BLaER1 treated with 17β-estradiol and CSF1 and Interleukin-3, amounts not matched to agents 10 nM and 100 nM (cell line): ENCODE data around the gene SCFD2.

Source experiments
- H3K27ac ChIP-seq, 11 experiments: shearing (Covaris generic); formaldehyde crosslinking; 2 replicates each; pipeline ENCODE4 v1.8.1; 2022
- H3K27me3 ChIP-seq, 11 experiments: shearing (Covaris generic); formaldehyde crosslinking; 2 replicates each; pipeline ENCODE4 v1.8.1; 2022
- H3K36me3 ChIP-seq, 11 experiments: shearing (Covaris generic); formaldehyde crosslinking; 2 replicates each; pipeline ENCODE4 v1.8.1; 2022
- H3K4me1 ChIP-seq, 10 experiments: shearing (Covaris generic); formaldehyde crosslinking; 2 replicates each; pipeline ENCODE4 v1.8.1; 2022
- H3K4me2 ChIP-seq, 11 experiments: shearing (Covaris generic); formaldehyde crosslinking; 2 replicates each; pipeline ENCODE4 v1.8.1; 2022
- H3K4me3 ChIP-seq, 10 experiments: shearing (Covaris generic); formaldehyde crosslinking; 2 replicates each; pipeline ENCODE4 v1.8.1; 2022
- H3K9ac ChIP-seq, 11 experiments: shearing (Covaris generic); formaldehyde crosslinking; 2 replicates each; pipeline ENCODE4 v1.8.1; 2022
- H3K9me3 ChIP-seq, 11 experiments: shearing (Covaris generic); formaldehyde crosslinking; replicated peaks in 1 of 11; 2 replicates each; pipeline ENCODE4 v1.8.1; 2022
- H4K20me1 ChIP-seq, 11 experiments: shearing (Covaris generic); formaldehyde crosslinking; 2 replicates each; pipeline ENCODE4 v1.8.1; 2022
- Cebpa-rat ChIP-seq, 11 experiments: shearing (Covaris generic); IDR thresholded peaks; 2 replicates each; pipeline ENCODE4 v1.8.1; 2022

SCFD2 gene

DNA sequence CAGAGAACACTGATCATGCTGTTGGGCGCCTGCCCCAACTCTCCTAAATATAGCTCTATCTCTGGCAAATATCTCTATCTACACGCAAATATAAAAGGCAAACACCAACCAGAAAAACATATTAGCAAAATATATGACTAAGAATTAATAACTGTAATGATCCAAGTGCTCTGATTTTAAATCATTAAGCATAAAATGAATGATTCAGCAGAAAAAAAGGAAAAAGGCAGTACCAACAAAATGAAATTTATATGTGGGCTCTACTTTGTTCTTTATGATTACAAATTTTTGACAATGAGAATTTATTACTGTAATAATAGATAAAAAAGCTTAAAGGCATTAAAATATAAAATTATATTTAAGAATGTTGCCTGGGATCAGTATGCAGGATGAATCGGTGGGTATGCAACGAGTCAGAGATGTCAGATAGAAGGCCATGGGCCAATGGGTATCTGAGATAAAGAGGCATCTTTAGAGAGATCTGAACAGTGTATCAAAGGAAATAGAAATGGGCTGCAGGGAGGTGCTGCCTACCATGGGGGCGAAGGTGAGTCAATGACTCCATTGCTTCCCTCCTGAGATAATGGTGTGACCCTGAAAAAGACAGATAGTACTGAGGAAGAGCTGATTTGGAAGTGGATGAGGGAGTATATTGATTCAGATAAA is 234.8 kb downstream of the SCFD2 start:
- Histone ChIP-seq H3K27ac (no peak overlapping the region), H3K27me3 (no peaks in the 10 kb centered on the region), H4K20me1 (no peaks in the 10 kb centered on the region), H3K36me3 (peaks cover 0 to 13% (median 0%) of the 10 kb centered on the region in 11 experiments; a peak in 3 of 22 replicates), H3K4me3 (no peak overlapping the region), H3K4me2 (no peak overlapping the region), H3K4me1 (no peaks in the 10 kb centered on the region), H3K9me3 (no peaks in the 10 kb centered on the region; a peak in 1 of 22 replicates), H3K9ac (no peak overlapping the region)
- no peak for TF ChIP-seq Cebpa-rat (IDR thresholded peaks at IDR 0.05)

DNA sequence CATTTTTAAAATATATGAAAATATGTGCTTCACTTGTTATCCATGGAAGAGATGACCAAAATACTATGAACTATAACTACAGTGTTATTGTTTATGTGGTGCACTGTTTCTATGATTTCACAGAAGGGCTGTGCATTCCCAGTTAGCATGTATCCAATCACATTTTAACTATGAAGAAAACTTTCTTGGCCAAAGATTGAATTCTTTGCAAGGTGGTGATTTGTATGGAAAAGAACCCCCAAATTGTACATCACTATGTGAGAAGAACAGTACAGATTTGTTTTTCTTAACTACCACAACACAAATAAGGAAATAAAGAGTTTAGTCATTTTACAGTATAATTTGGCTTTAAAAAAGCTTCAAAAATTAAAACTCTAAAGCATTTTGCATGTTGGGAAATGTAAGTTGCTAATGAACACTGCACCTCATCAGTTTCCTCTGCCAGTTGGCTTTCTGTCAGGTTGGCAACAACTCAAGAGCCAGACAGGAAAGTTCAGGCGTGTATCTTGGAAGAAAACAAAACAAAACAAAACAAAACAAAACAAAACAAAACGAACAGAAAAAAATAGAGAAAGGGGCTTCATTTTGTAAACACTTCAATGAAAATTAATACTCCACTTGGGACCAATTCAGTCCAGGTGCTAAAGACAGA is 237.0 kb downstream of the SCFD2 start:
- H3K9ac ChIP-seq, result no peak overlapping the region
- H3K27ac ChIP-seq, result no peak overlapping the region
- no peaks in the 10 kb centered on the region for H3K27me3 ChIP-seq
- no peak overlapping the region for H3K4me3 ChIP-seq
- no peak for TF ChIP-seq Cebpa-rat (IDR thresholded peaks at IDR 0.05)
- H3K4me1 ChIP-seq, result no peaks in the 10 kb centered on the region
- H4K20me1 ChIP-seq, result no peaks in the 10 kb centered on the region
- peaks cover 0 to 13% (median 0%) of the 10 kb centered on the region in 11 experiments; a peak in 2 of 22 replicates for H3K36me3 ChIP-seq
- H3K9me3 ChIP-seq, result no peaks in the 10 kb centered on the region; a peak in 1 of 22 replicates
- H3K4me2 ChIP-seq, result no peak overlapping the region

DNA sequence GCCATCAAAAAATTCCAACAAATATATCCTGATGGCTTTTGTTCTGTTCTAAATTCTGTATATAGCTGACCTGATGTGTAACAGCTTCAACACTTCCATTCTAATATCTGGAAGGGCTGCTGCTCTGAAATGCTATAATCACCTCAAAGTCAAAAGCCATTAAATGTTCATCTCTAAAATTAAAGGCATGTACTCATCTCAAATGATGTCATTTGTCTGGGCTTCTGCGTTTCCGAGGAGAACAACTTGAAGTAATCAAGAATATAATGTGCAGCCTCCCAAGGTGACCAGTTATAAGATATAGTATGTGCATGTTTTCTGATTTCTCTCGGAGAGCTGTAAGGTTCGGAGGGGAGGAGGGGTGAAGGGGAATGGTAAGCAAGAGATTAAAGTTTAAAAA is 237.6 kb downstream of the SCFD2 start:
- Histone ChIP-seq H3K27ac (no peak overlapping the region), H3K4me2 (no peak overlapping the region), H3K9me3 (no peaks in the 10 kb centered on the region), H3K9ac (no peak overlapping the region), H3K4me1 (no peaks in the 10 kb centered on the region), H3K36me3 (peaks cover 0 to 13% (median 3%) of the 10 kb centered on the region in 11 experiments; a peak in 2 of 22 replicates), H4K20me1 (no peaks in the 10 kb centered on the region), H3K27me3 (no peaks in the 10 kb centered on the region), H3K4me3 (no peak overlapping the region)
- TF ChIP-seq Cebpa-rat (IDR thresholded peaks at IDR 0.05), result no peak

DNA sequence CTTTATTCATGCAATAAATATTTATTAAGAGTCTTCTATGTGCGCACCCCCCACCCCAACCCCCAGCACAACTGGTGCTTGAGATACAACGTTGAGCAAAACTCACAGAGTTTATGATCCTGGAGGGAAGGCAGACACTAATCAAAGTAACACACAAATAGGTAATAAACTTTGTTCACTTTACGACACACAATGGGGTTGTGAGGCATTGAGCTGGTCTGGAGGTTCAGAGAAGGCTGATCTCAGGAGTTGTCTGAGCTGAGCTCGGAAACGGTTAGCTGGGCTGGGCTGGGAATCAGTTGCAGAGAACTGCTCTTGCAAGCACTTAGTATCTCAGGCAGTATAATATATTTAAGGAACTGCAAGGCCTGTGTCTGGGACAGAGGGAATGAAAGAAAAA is 238.5 kb downstream of the SCFD2 start:
- Histone ChIP-seq H3K4me1 (no peaks in the 10 kb centered on the region), H4K20me1 (no peaks in the 10 kb centered on the region), H3K9ac (no peak overlapping the region), H3K9me3 (no peaks in the 10 kb centered on the region), H3K4me2 (no peak overlapping the region), H3K27ac (no peak overlapping the region), H3K27me3 (no peaks in the 10 kb centered on the region), H3K4me3 (no peak overlapping the region), H3K36me3 (peaks cover 0 to 13% (median 3%) of the 10 kb centered on the region in 11 experiments; a peak in 2 of 22 replicates)
- TF ChIP-seq Cebpa-rat (IDR thresholded peaks at IDR 0.05), result no peak

DNA sequence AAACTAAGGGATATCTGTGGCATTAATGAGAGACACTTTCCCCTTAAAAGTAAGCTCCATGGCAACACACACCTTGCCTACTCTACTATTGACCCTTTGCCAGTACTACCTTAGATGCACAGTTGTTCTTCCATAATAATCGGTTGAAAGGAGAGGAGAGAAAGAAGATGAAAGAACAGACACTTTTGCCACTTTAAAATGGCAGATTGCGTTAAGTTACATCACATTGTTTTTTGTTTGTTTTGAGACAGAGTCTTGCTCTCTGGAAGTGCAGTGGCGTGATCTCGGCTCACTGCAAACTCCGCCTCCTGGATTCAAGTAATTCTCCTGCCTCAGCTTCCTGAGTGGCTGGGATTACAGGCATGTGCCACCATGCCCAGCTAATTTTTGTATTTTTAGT is 239.8 kb downstream of the SCFD2 start:
- no peaks in the 10 kb centered on the region for H4K20me1 ChIP-seq
- H3K9ac ChIP-seq, result no peak overlapping the region
- no peaks in the 10 kb centered on the region for H3K9me3 ChIP-seq
- peaks cover 0 to 9% (median 0%) of the 10 kb centered on the region in 11 experiments; a peak in 2 of 22 replicates for H3K36me3 ChIP-seq
- no peak for TF ChIP-seq Cebpa-rat (IDR thresholded peaks at IDR 0.05)
- H3K27ac ChIP-seq, result no peak overlapping the region
- no peak overlapping the region for H3K4me2 ChIP-seq
- H3K27me3 ChIP-seq, result no peaks in the 10 kb centered on the region
- no peak overlapping the region for H3K4me3 ChIP-seq
- H3K4me1 ChIP-seq, result no peaks in the 10 kb centered on the region

DNA sequence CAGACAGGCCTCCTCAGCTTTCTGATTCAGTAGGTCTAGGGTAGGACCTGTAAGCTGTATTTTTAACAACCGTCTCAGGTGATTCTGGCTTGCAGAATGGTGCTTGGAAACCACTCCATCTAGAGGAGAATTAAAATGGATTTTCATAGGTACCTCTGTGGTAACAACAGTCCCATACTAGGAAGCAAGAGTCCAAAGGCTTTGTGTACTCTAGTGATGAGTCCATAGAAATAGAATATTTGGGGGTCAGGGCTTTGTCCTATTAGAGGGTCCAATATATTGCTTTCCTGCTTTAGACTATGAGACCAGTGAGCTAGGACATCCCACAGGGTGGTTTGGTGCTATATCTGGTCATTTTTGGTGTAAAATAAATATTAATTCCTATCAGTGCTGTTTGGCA is 242.0 kb downstream of the SCFD2 start:
- Histone ChIP-seq H3K9me3 (no peaks in the 10 kb centered on the region), H3K9ac (no peak overlapping the region), H3K27me3 (no peaks in the 10 kb centered on the region), H3K4me2 (no peak overlapping the region), H3K27ac (no peak overlapping the region), H3K4me3 (no peak overlapping the region), H4K20me1 (no peaks in the 10 kb centered on the region), H3K36me3 (peaks cover 0 to 5% (median 0%) of the 10 kb centered on the region in 11 experiments; a peak in 2 of 22 replicates), H3K4me1 (no peaks in the 10 kb centered on the region)
- no peak for TF ChIP-seq Cebpa-rat (IDR thresholded peaks at IDR 0.05)

DNA sequence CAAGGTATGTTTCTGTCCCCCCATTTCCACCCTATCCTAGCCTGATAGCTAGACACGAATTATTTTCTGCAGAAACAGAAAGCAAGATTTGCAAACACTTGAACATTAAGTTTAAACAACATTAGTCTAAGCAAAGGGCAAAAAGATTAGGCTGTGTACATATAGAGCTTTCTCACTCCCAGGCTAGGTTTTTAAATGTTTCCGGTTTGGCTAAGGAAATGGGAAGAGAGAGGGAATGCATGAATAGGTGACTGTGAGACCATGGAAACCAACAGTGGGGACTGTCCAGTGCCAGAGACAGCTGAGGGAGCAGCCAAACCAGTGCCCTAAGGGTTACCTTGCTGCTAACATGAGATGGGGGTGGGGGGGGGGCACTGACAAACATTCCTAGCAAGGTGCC is 242.7 kb downstream of the SCFD2 start:
- no peak for TF ChIP-seq Cebpa-rat (IDR thresholded peaks at IDR 0.05)
- Histone ChIP-seq H3K4me1 (no peaks in the 10 kb centered on the region), H3K36me3 (peaks cover 0 to 5% (median 0%) of the 10 kb centered on the region in 11 experiments; a peak in 1 of 22 replicates), H3K4me3 (no peak overlapping the region), H3K9ac (no peak overlapping the region), H3K4me2 (no peak overlapping the region), H3K27me3 (no peaks in the 10 kb centered on the region), H3K9me3 (no peaks in the 10 kb centered on the region), H4K20me1 (no peaks in the 10 kb centered on the region), H3K27ac (no peak overlapping the region)

DNA sequence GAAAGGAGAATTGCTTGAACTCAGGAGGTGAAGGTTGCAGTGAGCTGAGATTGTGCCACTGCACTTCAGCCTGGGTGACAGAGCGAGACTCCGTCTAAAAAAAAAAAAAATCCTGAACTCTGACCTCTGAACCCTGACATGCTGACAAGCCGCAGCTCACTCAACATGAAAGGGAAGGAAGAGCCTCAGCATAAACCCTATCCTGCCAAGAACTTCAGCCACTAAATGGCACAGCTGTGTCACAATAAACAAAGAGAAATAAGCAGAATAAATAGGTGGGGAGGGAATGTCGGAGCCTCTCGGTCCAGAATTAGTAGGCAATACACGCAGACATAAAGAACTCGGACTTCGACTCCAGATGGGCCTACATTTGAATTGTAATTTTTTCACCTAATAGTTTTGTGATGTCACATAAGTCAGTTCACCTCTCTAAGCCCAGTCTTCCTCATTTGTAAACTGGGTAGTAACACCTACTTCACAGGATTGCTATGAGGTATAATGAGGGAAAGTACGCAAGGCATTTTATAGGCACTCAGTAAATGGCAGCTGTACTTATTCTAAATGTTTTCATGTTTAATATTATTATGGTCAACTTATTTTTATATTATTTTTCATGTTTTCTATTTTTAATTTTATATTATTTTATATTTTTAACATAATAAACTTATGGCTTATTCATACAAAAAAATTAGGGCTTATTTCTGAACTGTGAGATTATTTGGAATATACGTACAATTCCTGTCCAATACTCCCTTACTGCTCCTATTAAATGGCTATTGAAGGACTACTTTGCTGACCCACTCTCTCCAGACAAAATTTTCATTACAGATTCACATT is 243.4 kb downstream of the SCFD2 start:
- H4K20me1 ChIP-seq, result no peaks in the 10 kb centered on the region
- no peak for TF ChIP-seq Cebpa-rat (IDR thresholded peaks at IDR 0.05)
- H3K4me2 ChIP-seq, result no peak overlapping the region
- no peaks in the 10 kb centered on the region for H3K4me1 ChIP-seq
- H3K36me3 ChIP-seq, result peaks cover 0 to 5% (median 0%) of the 10 kb centered on the region in 11 experiments; a peak in 1 of 22 replicates
- H3K27ac ChIP-seq, result no peak overlapping the region
- H3K9me3 ChIP-seq, result no peaks in the 10 kb centered on the region
- no peaks in the 10 kb centered on the region for H3K27me3 ChIP-seq
- H3K9ac ChIP-seq, result no peak overlapping the region
- no peak overlapping the region for H3K4me3 ChIP-seq

DNA sequence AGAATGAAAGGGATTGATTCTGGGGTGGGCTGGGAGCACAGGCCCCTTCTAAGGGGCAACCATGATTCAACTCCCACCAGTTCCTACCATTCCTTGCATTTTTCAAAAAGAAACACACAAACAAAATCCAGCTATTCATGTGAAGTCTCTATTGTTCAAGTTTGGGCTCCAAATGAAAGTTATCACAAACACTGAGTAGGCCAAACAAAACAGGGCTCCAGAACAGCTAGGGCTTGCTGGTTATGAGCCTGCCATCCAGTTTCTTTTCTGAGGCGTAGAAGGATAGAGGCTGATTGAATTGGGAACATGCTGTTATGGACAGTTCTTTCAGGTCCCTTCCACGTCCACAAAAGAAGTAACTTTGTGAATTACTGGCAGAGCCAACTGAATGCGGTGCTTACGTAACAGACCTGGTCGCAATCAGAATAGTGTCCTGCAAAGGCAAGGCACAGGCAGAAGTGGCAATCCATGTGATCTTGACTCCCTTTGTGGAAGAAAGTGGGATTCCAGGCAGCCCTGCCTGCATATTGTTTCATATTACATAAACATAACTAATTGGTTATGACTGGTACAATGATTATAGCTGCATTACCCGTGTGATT is 244.5 kb downstream of the SCFD2 start:
- no peaks in the 10 kb centered on the region for H4K20me1 ChIP-seq
- H3K4me1 ChIP-seq, result no peaks in the 10 kb centered on the region
- H3K9ac ChIP-seq, result no peak overlapping the region
- no peak overlapping the region for H3K4me3 ChIP-seq
- H3K27ac ChIP-seq, result no peak overlapping the region
- TF ChIP-seq Cebpa-rat (IDR thresholded peaks at IDR 0.05), result no peak
- no peak overlapping the region for H3K4me2 ChIP-seq
- H3K27me3 ChIP-seq, result no peaks in the 10 kb centered on the region
- no peaks in the 10 kb centered on the region for H3K9me3 ChIP-seq
- H3K36me3 ChIP-seq, result peaks cover 0 to 5% (median 0%) of the 10 kb centered on the region in 11 experiments; a peak in 1 of 22 replicates
